ENCODE measurements around the gene CASP10. TPM values are rescaled to one million over a fixed set of nuclear protein-coding genes. Genes with fewer than 3 reads are reported as not detected.

The CASP10 gene
- total and polyA plus RNA-seq, 2 donors (not counting 1 experiment from before 2014, with no cell fraction given) = 16.0 to 34.3 TPM

DNA sequence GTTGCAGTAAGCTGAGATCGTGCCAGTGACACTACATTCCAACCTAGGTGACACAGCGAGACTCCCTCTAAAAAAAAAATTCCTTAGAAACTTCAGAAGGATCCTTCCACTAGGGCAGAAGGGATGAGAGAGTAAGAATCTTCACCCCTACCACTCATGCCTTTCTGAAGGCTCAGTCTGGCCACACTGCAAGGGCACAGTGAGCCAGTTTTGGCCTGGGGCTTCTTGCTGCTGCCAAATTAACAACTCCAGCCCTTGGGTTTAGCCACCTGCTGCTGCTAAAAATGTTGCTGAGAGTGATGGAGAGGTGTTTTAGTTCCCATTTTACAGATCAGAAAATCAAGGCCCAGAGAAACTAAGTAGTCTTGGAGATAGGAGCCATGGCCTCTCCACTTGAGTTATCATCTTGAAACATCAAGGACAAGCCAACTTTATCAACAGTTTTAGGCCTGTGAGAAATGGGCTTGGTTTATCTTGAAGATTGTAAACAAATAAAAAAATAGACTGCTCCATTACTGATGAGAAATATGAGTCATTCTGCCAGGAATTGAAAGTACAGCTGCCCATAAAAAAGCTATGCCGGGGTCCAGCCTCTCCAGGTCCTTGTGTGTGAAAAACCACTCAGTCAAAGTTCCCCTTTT is 45.5 kb downstream of the CASP10 start:
- Mint-ChIP-seq H3K4me3 (no peak overlapping the region), H3K9me3 (ENCODE audit: insufficient read depth) (no peaks in the 10 kb centered on the region), H3K27me3 (no peaks in the 10 kb centered on the region), H3K4me1 (peaks cover 34% of the 10 kb centered on the region), H3K27ac (no peak overlapping the region)
- H3K9ac ChIP-seq (ENCODE audit: low read length) = no peak overlapping the region
- no peaks in the 10 kb centered on the region for H4K20me1 ChIP-seq (ENCODE audit: control insufficient read depth, insufficient read depth, low read length, poor library complexity, severe bottlenecking)
- H3K27me3 ChIP-seq (replicated peaks in 1 of 4; ENCODE audit: control extremely low read depth in 1 of 4, control insufficient read depth in 3 of 4, insufficient read depth in 4 of 4, low read length in 3 of 4) = no peaks in the 10 kb centered on the region
- WGBS (ENCODE audit: insufficient coverage) = no CpG with 5 or more reads among the region's 3 CpGs
- peaks cover 14 to 30% of the 10 kb centered on the region in 2 donors for H3K4me1 ChIP-seq (ENCODE audit: control insufficient read depth in 2 of 2, insufficient read depth in 2 of 2, low read length in 2 of 2)
- H2AFZ ChIP-seq (ENCODE audit: insufficient read depth, low read depth, low read length, poor library complexity, severe bottlenecking) = peak overlapping the region; percentile 53
- H3K4me2 ChIP-seq (replicated peaks; ENCODE audit: low read depth, low read length, poor library complexity, severe bottlenecking) = no peak overlapping the region
- H3K27ac ChIP-seq (ENCODE audit: low read length in 2 of 2) = no peak overlapping the region
- no peak overlapping the region for H3K4me3 ChIP-seq (ENCODE audit: control extremely low read depth in 1 of 5, extremely low read depth in 1 of 5, insufficient read depth in 1 of 5, low read depth in 2 of 5, low read length in 4 of 5)
- no peaks in the 10 kb centered on the region for H3K79me2 ChIP-seq (ENCODE audit: control insufficient read depth, insufficient read depth, low read length)
- ChIA-PET POLR2A (no interaction called here), CTCF (no interaction called here)
- TF ChIP-seq EZH2 (IDR thresholded peaks at IDR 0.05; ENCODE audit: borderline replicate concordance, insufficient read depth, low read depth, low read length, poor library complexity, severe bottlenecking) (no peak), CTCF (IDR thresholded peaks at IDR 0.05) (no peak)
- no peaks in the 10 kb centered on the region for H3K9me3 ChIP-seq (ENCODE audit: control extremely low read depth in 1 of 3, control insufficient read depth in 2 of 3, insufficient read depth in 1 of 3, low read length in 2 of 3)
- ATAC-seq (ENCODE audit: low read depth) = no peak
- H3K36me3 ChIP-seq (replicated peaks in 1 of 2; ENCODE audit: control extremely low read depth in 1 of 2, control insufficient read depth in 1 of 2, extremely low read depth in 1 of 2, insufficient read depth in 2 of 2, low read length in 1 of 2) = no peaks in the 10 kb centered on the region
- intact Hi-C loops (cut with micrococcal nuclease) = no loop called here
- no peak for DNase-seq

GRCh38 chr2:201228912-201229290 is 46.0 kb downstream of the CASP10 start:
- intact Hi-C loops (cut with micrococcal nuclease) = no loop called here
- H3K27ac Mint-ChIP-seq = peak overlapping the region; percentile 34
- ATAC-seq (ENCODE audit: low read depth) = no peak
- ChIA-PET CTCF (interaction anchor here (7.1 kb wide), 1 partner anchor 48 kb away, joined by 347 read pairs; the partner anchor contains the start of gene CASP10), POLR2A (no interaction called here)
- no peaks in the 10 kb centered on the region for H3K9me3 ChIP-seq (ENCODE audit: control extremely low read depth in 1 of 3, control insufficient read depth in 2 of 3, insufficient read depth in 1 of 3, low read length in 2 of 3)
- TF ChIP-seq EZH2 (IDR thresholded peaks at IDR 0.05; ENCODE audit: borderline replicate concordance, insufficient read depth, low read depth, low read length, poor library complexity, severe bottlenecking) (no peak), CTCF (IDR thresholded peaks at IDR 0.05) (no peak)
- H4K20me1 ChIP-seq (ENCODE audit: control insufficient read depth, insufficient read depth, low read length, poor library complexity, severe bottlenecking) = no peaks in the 10 kb centered on the region
- H3K4me1 Mint-ChIP-seq = peaks cover 37% of the 10 kb centered on the region
- H3K4me3 ChIP-seq (ENCODE audit: control extremely low read depth in 1 of 5, extremely low read depth in 1 of 5, insufficient read depth in 1 of 5, low read depth in 2 of 5, low read length in 4 of 5) = no peak overlapping the region
- H3K9ac ChIP-seq (ENCODE audit: low read length) = no peak overlapping the region
- peaks cover 3% of the 10 kb centered on the region for H3K79me2 ChIP-seq (ENCODE audit: control insufficient read depth, insufficient read depth, low read length)
- no peak for DNase-seq
- H3K27me3 ChIP-seq (replicated peaks in 1 of 4; ENCODE audit: control extremely low read depth in 1 of 4, control insufficient read depth in 3 of 4, insufficient read depth in 4 of 4, low read length in 3 of 4) = no peaks in the 10 kb centered on the region
- H3K27me3 Mint-ChIP-seq = no peaks in the 10 kb centered on the region
- no peaks in the 10 kb centered on the region for H3K9me3 Mint-ChIP-seq (ENCODE audit: insufficient read depth)
- no peaks in the 10 kb centered on the region for H3K36me3 ChIP-seq (replicated peaks in 1 of 2; ENCODE audit: control extremely low read depth in 1 of 2, control insufficient read depth in 1 of 2, extremely low read depth in 1 of 2, insufficient read depth in 2 of 2, low read length in 1 of 2)
- peak overlapping the region; percentile 53 for H2AFZ ChIP-seq (ENCODE audit: insufficient read depth, low read depth, low read length, poor library complexity, severe bottlenecking)
- WGBS (ENCODE audit: insufficient coverage) = 22% methylated on average over 11 of the region's 12 CpGs
- no peak overlapping the region for H3K4me3 Mint-ChIP-seq
- H3K4me1 ChIP-seq (ENCODE audit: control insufficient read depth in 2 of 2, insufficient read depth in 2 of 2, low read length in 2 of 2) = peaks cover 14 to 29% of the 10 kb centered on the region in 2 donors
- H3K4me2 ChIP-seq (replicated peaks; ENCODE audit: low read depth, low read length, poor library complexity, severe bottlenecking) = no peak overlapping the region
- H3K27ac ChIP-seq (ENCODE audit: low read length in 2 of 2) = no peak overlapping the region
